ENCODE measurements around the gene RTF1. TPM values are rescaled to one million over a fixed set of nuclear protein-coding genes. Genes with fewer than 3 reads are reported as not detected.

RTF1 gene
- total RNA-seq, 1 donor from 2014 or later = 33.2 TPM

DNA sequence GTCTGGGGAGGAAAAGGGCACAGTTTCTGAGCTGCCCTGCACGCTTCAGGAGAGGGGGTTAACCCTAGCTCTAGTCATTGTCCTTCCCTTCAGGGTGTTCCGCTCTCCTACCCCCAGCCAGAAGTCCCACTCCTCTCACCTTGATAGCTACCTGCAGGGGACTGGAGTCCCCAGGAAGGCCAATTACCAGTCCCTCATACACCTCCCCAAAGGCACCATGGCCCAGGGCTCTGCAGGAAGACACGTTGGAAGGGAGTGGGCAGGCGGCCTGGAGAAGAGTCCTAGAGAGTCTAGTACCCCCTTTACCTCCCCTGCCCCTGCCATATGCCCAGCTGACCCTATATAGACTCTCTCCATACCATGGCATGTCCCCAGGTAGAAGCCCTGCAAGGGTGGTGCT lies 88.9 kb downstream of the RTF1 start:
- no peak for DNase-seq (ENCODE audit: low spot score)

DNA sequence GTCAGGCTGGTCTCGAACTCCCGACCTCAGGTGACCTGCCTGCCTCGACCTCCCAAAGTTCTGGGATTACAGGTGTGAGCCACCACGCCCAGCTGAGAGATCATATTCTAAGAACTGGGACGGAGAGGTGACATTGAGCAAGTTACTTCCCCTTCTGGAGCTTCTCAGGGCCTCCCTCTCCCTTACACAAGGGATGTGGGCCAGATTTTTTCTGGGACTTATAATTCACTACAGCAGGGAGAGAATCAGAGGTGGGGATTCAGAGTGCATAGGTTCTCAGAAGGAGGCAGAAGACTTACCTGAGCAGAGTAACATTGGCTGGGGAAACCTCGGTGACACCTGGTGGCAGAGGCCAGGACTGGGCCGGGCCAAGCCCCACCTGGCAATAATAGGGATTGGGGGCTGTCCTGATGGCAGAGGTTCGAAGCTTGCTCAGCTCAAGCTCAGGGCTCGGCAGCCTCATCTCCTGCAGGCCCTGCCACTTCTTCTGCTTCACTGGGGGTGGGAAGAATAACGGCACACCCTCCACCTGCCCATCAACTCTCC lies 90.0 kb downstream of the RTF1 start:
- DNase-seq (ENCODE audit: low spot score) = no peak

DNA sequence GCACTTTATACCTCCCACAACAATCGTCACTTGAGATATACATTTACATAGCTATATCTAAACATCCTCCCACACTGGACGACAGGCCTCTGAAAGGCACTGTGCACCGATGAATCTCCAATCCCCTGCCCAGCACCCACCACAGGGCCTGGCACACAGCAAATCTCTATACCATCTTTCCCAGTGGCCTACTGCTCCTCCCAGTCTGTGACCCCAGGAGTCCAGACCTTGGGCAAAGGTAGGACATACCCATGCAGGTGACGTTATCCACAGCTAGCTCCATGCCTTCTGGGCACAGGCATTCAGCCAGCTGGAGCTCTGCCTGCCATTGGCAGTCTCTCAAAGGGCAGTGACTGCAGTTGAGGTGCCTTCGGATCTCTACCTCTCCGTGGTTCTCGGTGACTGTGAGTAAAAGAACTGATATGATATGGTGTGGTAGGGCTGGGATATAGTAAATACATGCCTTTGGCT lies 91.0 kb downstream of the RTF1 start:
- DNase-seq (ENCODE audit: low spot score) = no peak

DNA sequence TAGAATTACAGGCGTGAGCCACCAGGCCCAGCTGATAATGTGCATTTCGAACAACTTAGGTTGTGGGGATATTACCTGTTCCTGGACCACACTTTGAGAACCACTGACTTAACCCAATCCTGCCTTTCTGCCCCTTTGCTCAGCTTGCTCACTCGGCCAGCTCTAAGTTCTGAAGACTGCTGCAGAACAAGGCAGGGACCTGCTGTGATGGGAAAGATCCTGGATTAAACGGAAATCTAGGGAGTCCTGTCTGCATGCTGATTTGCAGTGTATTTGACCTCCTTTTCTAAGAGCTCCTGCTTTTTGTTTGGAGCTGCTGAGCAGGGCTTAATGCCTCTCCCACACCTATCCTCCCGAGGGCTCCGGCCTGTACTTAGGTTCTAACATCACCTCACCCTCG lies 93.8 kb downstream of the RTF1 start:
- no peak for DNase-seq (ENCODE audit: low spot score)

GRCh38 chr15:41511331-41511898 lies 94.5 kb downstream of the RTF1 start:
- DNase-seq (ENCODE audit: low spot score) = no peak

- DNase-seq (ENCODE audit: low spot score) = no peak
These were observed 95.0 kb downstream of the RTF1 start for GRCh38 chr15:41511899-41512369.

GRCh38 chr15:41512512-41512939 lies 95.6 kb downstream of the RTF1 start:
- no peak for DNase-seq (ENCODE audit: low spot score)

DNA sequence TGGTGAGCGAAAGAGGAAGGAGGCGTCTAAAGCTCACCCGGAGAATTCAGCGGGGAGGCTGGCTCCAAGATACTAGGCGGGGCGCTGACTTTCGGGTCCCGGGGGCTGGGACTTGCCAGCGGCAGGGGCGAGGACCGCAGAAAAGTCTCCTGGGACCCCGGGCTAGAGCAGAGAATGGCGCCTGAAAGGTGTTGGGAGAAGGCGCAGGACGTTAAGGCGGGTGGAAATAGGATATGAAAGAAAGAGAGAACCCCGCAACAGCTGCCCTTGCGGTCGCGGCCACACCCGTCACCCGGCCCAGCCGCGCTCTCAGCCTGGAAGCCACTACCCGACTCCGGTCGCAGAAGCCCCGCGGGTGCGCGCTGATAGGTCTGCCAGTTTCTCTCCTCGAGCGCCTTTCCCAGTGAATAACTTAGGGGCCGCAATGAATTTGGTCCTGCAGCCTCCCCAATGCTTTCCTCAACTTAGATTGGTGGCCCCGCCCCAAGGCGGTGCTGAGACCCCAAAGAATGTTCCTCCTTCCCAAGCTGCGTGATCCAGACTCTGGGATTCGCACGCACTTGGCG lies 96.1 kb downstream of the RTF1 start:
- no peak for DNase-seq (ENCODE audit: low spot score)

DNA sequence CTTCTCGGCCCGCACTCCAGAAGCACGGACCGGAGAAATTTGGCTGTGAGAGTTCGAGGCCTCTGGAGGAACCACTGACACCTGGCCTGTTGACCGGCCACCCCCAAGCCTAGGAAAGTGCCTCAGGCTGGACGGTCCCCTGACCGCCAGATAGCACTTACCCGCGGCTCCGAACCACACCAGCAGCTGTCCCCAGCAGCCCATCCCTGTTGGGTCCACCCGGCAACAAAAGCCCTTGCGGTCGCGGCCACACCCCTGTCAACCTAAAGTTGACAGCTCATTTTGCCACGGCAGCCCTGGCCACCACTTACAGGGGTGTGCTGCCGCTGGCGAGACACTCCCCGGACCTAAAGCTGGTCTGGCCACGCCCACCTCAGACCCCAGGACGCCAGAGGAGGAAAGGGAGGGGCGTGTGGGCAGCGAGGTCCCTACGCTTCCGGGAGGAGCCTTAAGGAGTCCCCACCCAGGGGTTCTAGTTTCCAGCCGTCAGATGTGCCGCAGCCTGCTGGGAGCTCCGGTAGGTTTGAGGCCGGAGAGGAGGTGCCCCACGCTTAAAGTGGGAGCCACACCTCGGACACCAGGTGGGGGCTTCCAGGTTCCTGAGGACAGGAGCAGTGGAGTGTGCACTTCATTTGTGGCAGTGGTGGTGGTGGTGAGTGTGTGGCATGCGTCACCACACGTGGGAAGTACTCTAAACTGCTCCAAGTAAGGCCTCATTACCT lies 96.8 kb downstream of the RTF1 start, which contains the start of gene LTK:
LTK (minus strand) TSS at position 322 of the 722 bp plus-strand sequence; CDS start at position 204, 118 bp downstream.
- DNase-seq (ENCODE audit: low spot score) = no peak

DNA sequence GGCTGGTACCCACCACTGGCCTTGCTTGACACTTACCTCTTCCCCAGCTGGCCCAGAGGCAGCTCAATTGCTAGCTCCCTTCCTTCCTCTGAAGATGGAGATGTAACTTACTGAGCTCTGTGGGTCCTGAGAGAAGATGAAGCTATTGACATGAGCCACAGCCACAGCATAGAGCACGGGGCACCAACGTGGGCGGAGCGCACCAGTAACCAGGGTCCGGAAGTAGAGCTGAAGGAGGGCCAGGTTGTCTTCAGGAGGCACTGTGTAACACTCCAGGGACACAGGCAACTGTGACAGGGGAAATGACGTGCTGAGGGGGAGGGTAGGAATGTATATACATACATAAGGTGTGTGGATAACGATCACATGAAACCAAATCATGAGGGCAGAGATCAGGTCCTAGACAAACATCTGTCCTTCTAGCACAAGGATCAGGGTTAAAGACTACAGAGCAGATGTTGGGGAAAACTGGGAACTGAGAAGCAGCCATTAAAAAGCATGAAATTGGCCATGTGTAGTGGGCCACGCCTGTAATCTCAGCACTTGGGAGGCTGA lies 101.1 kb downstream of the RTF1 start:
- no peak for DNase-seq (ENCODE audit: low spot score)

GRCh38 chr15:41520636-41521035 lies 103.7 kb downstream of the RTF1 start:
- DNase-seq (ENCODE audit: low spot score) = no peak

DNA sequence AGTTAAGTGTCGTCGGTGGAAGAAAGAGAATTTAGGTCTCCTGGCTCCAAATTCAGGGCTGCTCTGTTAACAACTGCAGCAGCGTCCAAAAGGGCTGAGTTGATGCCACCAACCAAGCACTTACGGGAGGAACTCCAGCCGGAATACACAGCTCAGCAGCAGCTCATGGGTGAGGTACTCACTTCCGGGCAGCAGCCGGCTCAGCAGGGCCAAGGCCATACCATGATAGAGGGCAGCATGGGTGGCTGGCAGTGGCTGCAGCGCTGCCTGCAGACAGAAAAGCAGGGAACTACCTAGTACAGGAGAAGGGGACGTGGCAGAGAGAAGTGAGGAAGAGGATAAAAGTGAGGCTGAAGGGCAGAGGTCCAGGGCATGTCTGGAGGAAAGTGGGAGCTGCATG lies 104.7 kb downstream of the RTF1 start:
- DNase-seq (ENCODE audit: low spot score) = no peak

- no peak for DNase-seq (ENCODE audit: low spot score)
These were observed 106.2 kb downstream of the RTF1 start for GRCh38 chr15:41523097-41523496.

GRCh38 chr15:41530363-41530956 lies 113.6 kb downstream of the RTF1 start:
- no peak for DNase-seq (ENCODE audit: low spot score)

Other genes starting within 250 kb of the RTF1 start
- not detected for gene EXD1, start 186.3 kb upstream of the RTF1 start, total RNA-seq
- 146 TPM for gene CHP1, start 185.8 kb upstream of the RTF1 start, total RNA-seq
- gene OIP5, start 84.5 kb upstream of the RTF1 start, total RNA-seq = not detected
- 1.5 TPM for gene NUSAP1, start 84.2 kb upstream of the RTF1 start, total RNA-seq
- 14.6 TPM for gene NDUFAF1, start 14.6 kb upstream of the RTF1 start, total RNA-seq
- gene ITPKA, start 76.8 kb downstream of the RTF1 start, total RNA-seq = 0.29 TPM
- 0.73 TPM for gene LTK, start 96.7 kb downstream of the RTF1 start, total RNA-seq
- 34.5 TPM for gene RPAP1, start 127.2 kb downstream of the RTF1 start, total RNA-seq
- 9.6 TPM for gene TYRO3, start 142.1 kb downstream of the RTF1 start, total RNA-seq
- 65.2 TPM for gene MGA, start 243.3 kb downstream of the RTF1 start, total RNA-seq